ENCODE results near the gene OSBPL2. TPM values are rescaled to one million over a fixed set of nuclear protein-coding genes. Genes with fewer than 3 reads are reported as not detected.

OSBPL2 gene
- polyA plus RNA-seq, 4 donors = 19.9 to 36.9 (median 29.3) TPM

DNA sequence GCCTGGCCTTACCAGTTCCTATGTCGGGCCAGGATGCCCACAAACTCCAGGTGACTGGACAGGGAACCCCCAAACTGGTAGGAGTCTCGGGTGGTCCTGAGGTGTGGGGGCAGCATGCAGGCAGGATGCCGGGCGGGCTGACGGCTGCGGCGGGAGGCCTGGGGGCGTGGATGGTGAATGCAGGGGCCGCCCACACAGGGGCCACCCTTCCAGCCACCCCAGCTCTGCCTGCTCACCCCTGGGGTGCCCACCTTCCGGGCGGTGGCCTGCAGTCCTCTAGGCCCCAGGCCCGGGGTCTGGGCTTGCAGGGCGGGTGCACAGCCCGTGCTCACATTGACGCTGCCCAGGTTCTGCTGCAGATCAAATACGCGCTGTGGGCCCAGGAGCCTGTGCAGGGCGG, 72.8 kb downstream of the OSBPL2 start:
- DNase-seq (no peak), FAIRE-seq (no peak)
- 91 to 97% (median 95%) methylated on average over 9 to 18 of the region's 18 CpGs for WGBS, 3 donors
- no peaks in the 10 kb centered on the region for H3K27me3 ChIP-seq (ENCODE audit: control insufficient read depth in 3 of 3, insufficient read depth in 3 of 3, low read length in 3 of 3)
- peaks cover 13 to 95% (median 15%) of the 10 kb centered on the region in 3 donors for H3K36me3 ChIP-seq (ENCODE audit: control insufficient read depth in 3 of 3, insufficient read depth in 2 of 3, low read depth in 1 of 3, low read length in 3 of 3)
- H3K4me1 ChIP-seq (ENCODE audit: control insufficient read depth in 3 of 3, insufficient read depth in 2 of 3, low read depth in 1 of 3, low read length in 2 of 3) = no peaks in the 10 kb centered on the region
- no peak overlapping the region for H3K4me3 ChIP-seq (ENCODE audit: low read depth in 1 of 3, low read length in 3 of 3)
- no peaks in the 10 kb centered on the region for H3K9me3 ChIP-seq (ENCODE audit: control insufficient read depth in 2 of 2, insufficient read depth in 1 of 2, low read depth in 1 of 2, low read length in 1 of 2)
- H3K27ac ChIP-seq (ENCODE audit: low read depth in 1 of 3, low read length in 2 of 3) = no peak overlapping the region

DNA sequence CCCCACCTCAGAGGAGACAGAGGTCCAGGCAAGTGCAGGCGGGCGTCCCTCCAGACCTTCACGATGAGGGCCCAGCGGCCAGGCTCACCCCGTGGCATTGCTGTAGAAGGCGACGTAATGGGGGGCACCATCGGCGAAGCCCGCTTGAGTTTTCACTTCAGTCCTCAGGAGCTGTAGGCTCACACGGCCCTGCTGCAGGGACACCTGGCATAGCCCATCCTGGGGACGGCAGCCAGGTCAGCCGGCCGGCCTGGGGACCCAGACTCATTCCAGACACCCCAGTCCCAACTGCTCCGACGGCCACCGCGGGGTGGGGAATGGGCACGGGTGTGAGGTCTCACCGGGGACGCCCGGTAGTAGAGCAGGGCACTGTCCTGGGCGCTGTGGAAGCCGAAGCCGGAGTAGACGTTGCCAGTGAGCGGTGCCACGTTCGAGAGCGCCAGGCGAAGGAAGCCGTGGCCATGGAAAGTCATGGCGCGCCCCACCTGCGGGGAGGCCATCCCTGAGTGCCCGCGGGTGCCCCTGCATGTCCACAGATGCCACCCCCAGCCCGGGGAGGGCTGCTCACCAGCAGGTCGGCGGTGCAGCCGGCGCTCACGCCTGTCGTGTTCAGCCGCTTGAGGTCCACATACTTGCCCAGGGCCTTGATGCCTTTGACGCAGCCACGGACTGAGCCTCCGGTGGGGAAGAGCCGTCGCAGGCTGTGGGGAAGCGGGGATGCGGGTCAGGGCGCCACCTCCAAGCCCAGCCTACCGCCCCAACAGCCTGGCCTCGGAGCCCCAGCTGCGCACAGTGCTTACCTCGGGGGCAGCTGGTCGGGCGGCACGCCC, 73.7 kb downstream of the OSBPL2 start:
- no peak for FAIRE-seq
- 88 to 94% (median 93%) methylated on average over 55 to 60 of the region's 60 CpGs for WGBS, 3 donors

DNA sequence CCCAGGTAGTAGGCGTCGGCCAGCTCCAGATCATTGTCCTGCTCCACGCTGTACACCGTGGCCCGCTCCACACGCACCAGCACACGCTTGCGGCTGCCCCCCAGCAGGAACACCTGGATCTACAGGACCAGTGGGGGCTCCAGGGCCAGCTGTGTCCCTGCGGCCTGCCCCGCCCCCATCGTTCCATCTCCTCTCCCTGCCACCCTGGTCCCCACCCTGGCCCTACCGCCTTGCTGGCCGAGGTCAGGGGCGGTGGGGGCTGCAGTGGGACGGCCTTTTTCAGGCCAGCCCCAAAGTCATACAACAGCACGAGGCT, 74.3 kb downstream of the OSBPL2 start:
- no peaks in the 10 kb centered on the region for H3K4me1 ChIP-seq (ENCODE audit: control insufficient read depth in 3 of 3, insufficient read depth in 2 of 3, low read depth in 1 of 3, low read length in 2 of 3)
- H3K27ac ChIP-seq (ENCODE audit: low read depth in 1 of 3, low read length in 2 of 3) = no peak overlapping the region
- FAIRE-seq (no peak), DNase-seq (no peak)
- 73 to 88% (median 82%) methylated on average over 15 to 16 of the region's 16 CpGs for WGBS, 3 donors
- no peak overlapping the region for H3K4me3 ChIP-seq (ENCODE audit: low read depth in 1 of 3, low read length in 3 of 3)
- no peaks in the 10 kb centered on the region for H3K27me3 ChIP-seq (ENCODE audit: control insufficient read depth in 3 of 3, insufficient read depth in 3 of 3, low read length in 3 of 3)
- H3K9me3 ChIP-seq (ENCODE audit: control insufficient read depth in 2 of 2, insufficient read depth in 1 of 2, low read depth in 1 of 2, low read length in 1 of 2) = no peaks in the 10 kb centered on the region
- peaks cover 5 to 95% (median 10%) of the 10 kb centered on the region in 3 donors for H3K36me3 ChIP-seq (ENCODE audit: control insufficient read depth in 3 of 3, insufficient read depth in 2 of 3, low read depth in 1 of 3, low read length in 3 of 3)

More for the DNA sequence above, 73.7 kb downstream of the OSBPL2 start:
- peaks cover 10 to 95% (median 11%) of the 10 kb centered on the region in 3 donors for H3K36me3 ChIP-seq (ENCODE audit: control insufficient read depth in 3 of 3, insufficient read depth in 2 of 3, low read depth in 1 of 3, low read length in 3 of 3)
- no peak overlapping the region for H3K27ac ChIP-seq (ENCODE audit: low read depth in 1 of 3, low read length in 2 of 3)
- DNase-seq = no peak
- H3K9me3 ChIP-seq (ENCODE audit: control insufficient read depth in 2 of 2, insufficient read depth in 1 of 2, low read depth in 1 of 2, low read length in 1 of 2) = no peaks in the 10 kb centered on the region
- no peaks in the 10 kb centered on the region for H3K4me1 ChIP-seq (ENCODE audit: control insufficient read depth in 3 of 3, insufficient read depth in 2 of 3, low read depth in 1 of 3, low read length in 2 of 3)
- no peak overlapping the region for H3K4me3 ChIP-seq (ENCODE audit: low read depth in 1 of 3, low read length in 3 of 3)
- no peaks in the 10 kb centered on the region for H3K27me3 ChIP-seq (ENCODE audit: control insufficient read depth in 3 of 3, insufficient read depth in 3 of 3, low read length in 3 of 3)

DNA sequence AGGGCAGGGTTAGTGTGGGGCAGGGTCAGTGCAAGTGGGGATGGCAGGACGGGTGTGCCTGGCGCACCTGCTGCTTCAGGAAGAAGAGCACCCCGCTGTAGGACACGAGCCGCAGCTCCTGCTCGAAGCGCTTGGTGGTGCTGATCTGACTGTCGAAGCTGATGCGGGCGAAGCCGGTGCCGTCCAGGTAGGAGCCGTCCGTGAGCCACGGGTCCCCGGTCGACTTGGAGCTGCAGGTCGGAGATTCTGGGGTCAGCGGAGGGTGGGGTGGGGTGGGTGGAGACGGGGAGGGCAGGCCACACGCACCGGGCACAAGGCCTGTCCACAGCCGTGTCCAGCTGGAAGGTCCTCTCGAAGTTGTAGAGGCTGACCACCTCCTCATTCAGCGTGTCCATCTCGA, 74.7 kb downstream of the OSBPL2 start:
- no peak overlapping the region for H3K27ac ChIP-seq (ENCODE audit: low read depth in 1 of 3, low read length in 2 of 3)
- H3K9me3 ChIP-seq (ENCODE audit: control insufficient read depth in 2 of 2, insufficient read depth in 1 of 2, low read depth in 1 of 2, low read length in 1 of 2) = no peaks in the 10 kb centered on the region
- H3K36me3 ChIP-seq (ENCODE audit: control insufficient read depth in 3 of 3, insufficient read depth in 2 of 3, low read depth in 1 of 3, low read length in 3 of 3) = peaks cover 3 to 91% (median 9%) of the 10 kb centered on the region in 3 donors
- H3K4me3 ChIP-seq (ENCODE audit: low read depth in 1 of 3, low read length in 3 of 3) = no peak overlapping the region
- no peaks in the 10 kb centered on the region for H3K27me3 ChIP-seq (ENCODE audit: control insufficient read depth in 3 of 3, insufficient read depth in 3 of 3, low read length in 3 of 3)
- DNase-seq = no peak
- no peaks in the 10 kb centered on the region for H3K4me1 ChIP-seq (ENCODE audit: control insufficient read depth in 3 of 3, insufficient read depth in 2 of 3, low read depth in 1 of 3, low read length in 2 of 3)
- WGBS, 3 donors = 78 to 92% (median 85%) methylated on average over 26 of the region's 26 CpGs
- no peak for FAIRE-seq

DNA sequence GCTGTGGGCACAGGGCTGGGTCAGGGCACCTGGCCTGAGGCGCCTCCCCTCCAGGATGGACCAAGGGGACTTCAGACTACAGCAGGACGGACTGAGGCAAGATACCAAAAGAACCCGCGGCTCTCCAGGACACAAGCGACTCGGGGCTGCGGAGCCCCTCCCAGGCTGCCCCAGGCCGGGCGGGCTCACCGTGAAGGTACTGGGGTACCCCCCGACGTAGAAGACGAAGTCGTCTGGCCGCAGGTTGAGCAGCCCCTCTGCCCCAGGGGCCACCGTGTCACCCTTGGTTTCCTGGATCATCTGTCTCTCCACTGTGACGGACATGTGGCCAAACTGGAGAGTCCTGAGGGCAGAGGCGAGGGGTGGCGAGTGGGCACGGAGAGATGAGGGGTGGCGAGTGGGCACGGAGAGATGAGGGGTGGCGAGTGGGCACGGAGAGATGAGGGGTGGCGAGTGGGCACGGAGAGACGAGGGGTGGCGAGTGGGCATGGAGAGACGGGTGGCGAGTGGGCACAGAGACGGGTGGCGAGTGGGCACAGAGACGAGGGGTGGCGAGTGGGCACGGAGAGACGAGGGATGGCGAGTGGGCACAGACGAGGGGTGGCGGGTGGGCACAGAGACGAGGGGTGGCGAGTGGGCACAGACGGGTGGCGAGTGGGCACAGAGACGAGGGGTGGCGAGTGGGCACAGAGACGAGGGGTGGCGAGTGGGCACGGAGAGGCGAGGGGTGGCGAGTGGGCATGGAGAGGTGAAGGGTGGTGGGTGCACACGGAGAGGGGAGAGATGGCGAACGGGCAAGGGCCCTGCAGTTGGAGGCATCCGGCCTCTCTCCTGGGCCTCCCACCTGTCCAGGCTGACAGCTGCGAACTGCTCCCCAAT, 75.4 kb downstream of the OSBPL2 start:
- 89 to 93% (median 92%) methylated on average over 36 to 55 of the region's 55 CpGs for WGBS, 3 donors
- peaks cover 2 to 88% (median 6%) of the 10 kb centered on the region in 3 donors for H3K36me3 ChIP-seq (ENCODE audit: control insufficient read depth in 3 of 3, insufficient read depth in 2 of 3, low read depth in 1 of 3, low read length in 3 of 3)
- FAIRE-seq (no peak), DNase-seq (no peak)
- no peak overlapping the region for H3K27ac ChIP-seq (ENCODE audit: low read depth in 1 of 3, low read length in 2 of 3)
- H3K4me1 ChIP-seq (ENCODE audit: control insufficient read depth in 3 of 3, insufficient read depth in 2 of 3, low read depth in 1 of 3, low read length in 2 of 3) = no peaks in the 10 kb centered on the region
- H3K9me3 ChIP-seq (ENCODE audit: control insufficient read depth in 2 of 2, insufficient read depth in 1 of 2, low read depth in 1 of 2, low read length in 1 of 2) = no peaks in the 10 kb centered on the region
- no peak overlapping the region for H3K4me3 ChIP-seq (ENCODE audit: low read depth in 1 of 3, low read length in 3 of 3)
- H3K27me3 ChIP-seq (ENCODE audit: control insufficient read depth in 3 of 3, insufficient read depth in 3 of 3, low read length in 3 of 3) = no peaks in the 10 kb centered on the region

DNA sequence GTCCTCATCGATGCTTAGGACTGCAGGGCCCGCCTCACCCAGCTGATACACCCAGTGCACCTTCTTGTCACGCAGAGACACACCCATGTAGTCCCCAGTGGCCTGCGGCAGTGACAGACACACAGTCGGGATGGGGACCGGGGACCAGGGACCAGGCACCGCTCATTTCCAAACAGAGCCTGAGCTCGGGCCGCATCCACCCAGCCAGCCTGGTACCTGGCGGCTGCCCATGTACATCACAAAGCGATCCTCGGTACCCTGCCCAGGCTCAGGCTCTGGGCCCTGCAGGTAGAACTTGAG, 76.0 kb downstream of the OSBPL2 start:
- no peak for DNase-seq
- FAIRE-seq = no peak
- WGBS, 3 donors = 78 to 91% (median 83%) methylated on average over 9 to 12 of the region's 12 CpGs
- H3K27me3 ChIP-seq (ENCODE audit: control insufficient read depth in 3 of 3, insufficient read depth in 3 of 3, low read length in 3 of 3) = no peaks in the 10 kb centered on the region
- no peak overlapping the region for H3K4me3 ChIP-seq (ENCODE audit: low read depth in 1 of 3, low read length in 3 of 3)
- no peaks in the 10 kb centered on the region for H3K9me3 ChIP-seq (ENCODE audit: control insufficient read depth in 2 of 2, insufficient read depth in 1 of 2, low read depth in 1 of 2, low read length in 1 of 2)
- no peak overlapping the region for H3K27ac ChIP-seq (ENCODE audit: low read depth in 1 of 3, low read length in 2 of 3)
- H3K36me3 ChIP-seq (ENCODE audit: control insufficient read depth in 3 of 3, insufficient read depth in 2 of 3, low read depth in 1 of 3, low read length in 3 of 3) = peaks cover 0 to 89% (median 6%) of the 10 kb centered on the region in 3 donors
- no peaks in the 10 kb centered on the region for H3K4me1 ChIP-seq (ENCODE audit: control insufficient read depth in 3 of 3, insufficient read depth in 2 of 3, low read depth in 1 of 3, low read length in 2 of 3)

DNA sequence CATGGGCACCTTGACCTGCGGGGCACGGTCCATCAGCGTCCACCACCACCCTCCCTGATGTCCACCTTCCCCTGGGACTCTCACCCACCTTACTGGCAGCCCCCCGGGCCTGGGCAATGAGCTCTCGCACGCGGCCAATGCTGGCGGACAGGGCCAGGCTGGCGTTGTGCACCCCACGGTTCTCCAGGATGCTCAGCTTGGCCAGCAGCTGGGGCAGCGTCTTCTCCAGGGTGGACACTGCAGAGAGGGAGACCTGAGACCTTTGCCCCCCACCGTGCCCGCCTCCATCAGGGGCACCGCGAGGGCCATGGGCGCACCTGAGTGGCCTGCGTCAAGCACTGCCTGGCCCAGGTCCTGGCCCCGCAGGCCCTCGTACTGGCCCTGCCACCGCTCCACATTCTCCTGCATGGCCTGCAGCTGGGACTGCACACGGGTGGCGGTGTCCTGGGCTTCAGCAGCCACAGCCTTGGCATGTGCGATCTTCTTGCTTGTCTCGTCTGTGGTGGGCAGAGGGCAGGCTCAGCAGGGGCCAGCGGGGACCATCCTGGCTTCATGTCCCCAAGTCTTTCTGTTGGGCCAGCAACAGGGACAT, 76.5 kb downstream of the OSBPL2 start:
- Histone ChIP-seq H3K4me3 (ENCODE audit: low read depth in 1 of 3, low read length in 3 of 3) (no peak overlapping the region), H3K9me3 (ENCODE audit: control insufficient read depth in 2 of 2, insufficient read depth in 1 of 2, low read depth in 1 of 2, low read length in 1 of 2) (no peaks in the 10 kb centered on the region), H3K36me3 (ENCODE audit: control insufficient read depth in 3 of 3, insufficient read depth in 2 of 3, low read depth in 1 of 3, low read length in 3 of 3) (peaks cover 0 to 90% (median 6%) of the 10 kb centered on the region in 3 donors), H3K4me1 (ENCODE audit: control insufficient read depth in 3 of 3, insufficient read depth in 2 of 3, low read depth in 1 of 3, low read length in 2 of 3) (no peaks in the 10 kb centered on the region), H3K27me3 (ENCODE audit: control insufficient read depth in 3 of 3, insufficient read depth in 3 of 3, low read length in 3 of 3) (no peaks in the 10 kb centered on the region), H3K27ac (ENCODE audit: low read depth in 1 of 3, low read length in 2 of 3) (no peak overlapping the region)
- no peak for FAIRE-seq
- DNase-seq = no peak
- 81 to 89% (median 81%) methylated on average over 20 to 25 of the region's 25 CpGs for WGBS, 3 donors

DNA sequence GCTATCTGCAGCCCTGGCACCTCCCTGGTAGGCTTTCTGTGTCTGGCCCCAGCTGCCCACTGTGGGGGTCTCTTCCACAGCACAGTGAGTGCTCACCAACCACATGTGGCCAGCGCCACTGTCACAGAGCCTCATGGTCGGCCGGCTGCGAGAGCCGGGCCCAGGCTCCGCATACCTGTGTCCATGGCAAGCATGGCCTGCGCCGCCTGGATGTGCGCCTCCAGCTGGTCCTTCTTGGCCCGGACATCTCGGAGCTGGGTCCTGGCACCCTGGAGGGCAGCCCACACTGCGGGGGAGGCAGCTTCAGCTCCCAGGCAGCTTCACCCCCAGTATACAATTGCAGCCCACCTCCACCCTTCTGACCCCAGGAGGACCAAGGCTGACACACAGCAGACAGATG, 77.5 kb downstream of the OSBPL2 start:
- H3K36me3 ChIP-seq (ENCODE audit: control insufficient read depth in 3 of 3, insufficient read depth in 2 of 3, low read depth in 1 of 3, low read length in 3 of 3) = peaks cover 0 to 86% (median 6%) of the 10 kb centered on the region in 3 donors
- FAIRE-seq (no peak), DNase-seq (no peak)
- H3K9me3 ChIP-seq (ENCODE audit: control insufficient read depth in 2 of 2, insufficient read depth in 1 of 2, low read depth in 1 of 2, low read length in 1 of 2) = no peaks in the 10 kb centered on the region
- H3K27ac ChIP-seq (ENCODE audit: low read depth in 1 of 3, low read length in 2 of 3) = no peak overlapping the region
- H3K4me3 ChIP-seq (ENCODE audit: low read depth in 1 of 3, low read length in 3 of 3) = no peak overlapping the region
- H3K4me1 ChIP-seq (ENCODE audit: control insufficient read depth in 3 of 3, insufficient read depth in 2 of 3, low read depth in 1 of 3, low read length in 2 of 3) = no peaks in the 10 kb centered on the region
- no peaks in the 10 kb centered on the region for H3K27me3 ChIP-seq (ENCODE audit: control insufficient read depth in 3 of 3, insufficient read depth in 3 of 3, low read length in 3 of 3)
- WGBS, 3 donors = 89 to 96% (median 91%) methylated on average over 12 of the region's 12 CpGs
